Measurements from ENCODE around the gene ZSWIM7. TPM values are rescaled to one million over a fixed set of nuclear protein-coding genes. Genes with fewer than 3 reads are reported as not detected.

Gene ZSWIM7
- total and polyA plus RNA-seq, 7 donors = 29.1 to 78.0 (median 41.2) TPM

- no peaks in the 10 kb centered on the region for H3K36me3 ChIP-seq (ENCODE audit: insufficient read depth in 1 of 2, low read depth in 1 of 2)
- H3K9me3 ChIP-seq = no peaks in the 10 kb centered on the region
- H3K27ac ChIP-seq = no peak overlapping the region
- DNase-seq (no peak), ATAC-seq (no peak)
- no peak for TF ChIP-seq CTCF (IDR thresholded peaks at IDR 0.05)
- intact Hi-C loops (cut with DNase I) = no loop called here
- H3K4me3 ChIP-seq = no peak overlapping the region
- H3K27me3 ChIP-seq (ENCODE audit: insufficient read depth in 3 of 3, low read length in 2 of 3) = no peaks in the 10 kb centered on the region
- H3K4me1 ChIP-seq = no peaks in the 10 kb centered on the region
- WGBS, 3 donors = 73 to 76% (median 75%) methylated on average over 22 of the region's 22 CpGs
These were observed 46.4 kb downstream of the ZSWIM7 start for GRCh38 chr17:15952916-15953790.

DNA sequence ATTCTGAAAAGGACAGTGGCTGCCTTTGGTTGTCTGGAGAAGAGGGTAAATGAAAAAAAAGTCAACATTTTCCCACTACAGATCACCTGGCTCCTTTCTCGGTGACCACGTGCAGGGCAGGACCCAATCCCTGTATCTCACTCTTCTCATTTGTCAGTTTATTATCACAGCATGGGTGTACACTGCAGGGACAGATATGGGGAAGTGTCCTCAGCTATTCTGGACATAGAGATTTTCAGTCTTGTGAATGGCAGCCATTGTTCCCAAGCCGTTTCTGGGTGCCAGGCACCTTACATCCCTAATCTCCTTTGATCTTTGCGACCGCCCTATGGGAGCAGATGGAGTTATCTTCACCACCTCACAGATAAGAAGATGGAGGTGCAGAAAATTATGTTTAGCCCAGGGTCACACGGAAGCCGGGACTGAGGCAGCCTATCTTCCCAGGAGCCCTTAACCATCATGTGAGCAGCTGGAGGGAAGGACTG is 47.4 kb downstream of the ZSWIM7 start:
- intact Hi-C loops (cut with DNase I) = no loop called here
- H3K36me3 ChIP-seq (ENCODE audit: insufficient read depth in 1 of 2, low read depth in 1 of 2) = no peaks in the 10 kb centered on the region
- no peaks in the 10 kb centered on the region for H3K27me3 ChIP-seq (ENCODE audit: insufficient read depth in 3 of 3, low read length in 2 of 3)
- no peak overlapping the region for H3K4me3 ChIP-seq
- no peak for TF ChIP-seq CTCF (IDR thresholded peaks at IDR 0.05)
- no peaks in the 10 kb centered on the region for H3K4me1 ChIP-seq
- DNase-seq (no peak), ATAC-seq (no peak)
- 81 to 87% (median 85%) methylated on average over 7 of the region's 7 CpGs for WGBS, 3 donors
- H3K9me3 ChIP-seq = no peaks in the 10 kb centered on the region
- H3K27ac ChIP-seq = no peak overlapping the region

- Histone ChIP-seq H3K9me3 (no peaks in the 10 kb centered on the region), H3K27me3 (ENCODE audit: insufficient read depth in 3 of 3, low read length in 2 of 3) (no peaks in the 10 kb centered on the region), H3K36me3 (ENCODE audit: insufficient read depth in 1 of 2, low read depth in 1 of 2) (no peaks in the 10 kb centered on the region), H3K4me3 (no peak overlapping the region), H3K27ac (no peak overlapping the region), H3K4me1 (no peaks in the 10 kb centered on the region)
- ATAC-seq = no peak
- no peak for TF ChIP-seq CTCF (IDR thresholded peaks at IDR 0.05)
- WGBS, 3 donors = 88 to 91% (median 89%) methylated on average over 6 of the region's 6 CpGs
- intact Hi-C loops (cut with DNase I) = no loop called here
- DNase-seq = no peak
These were observed 48.0 kb downstream of the ZSWIM7 start for GRCh38 chr17:15951368-15952047.

DNA sequence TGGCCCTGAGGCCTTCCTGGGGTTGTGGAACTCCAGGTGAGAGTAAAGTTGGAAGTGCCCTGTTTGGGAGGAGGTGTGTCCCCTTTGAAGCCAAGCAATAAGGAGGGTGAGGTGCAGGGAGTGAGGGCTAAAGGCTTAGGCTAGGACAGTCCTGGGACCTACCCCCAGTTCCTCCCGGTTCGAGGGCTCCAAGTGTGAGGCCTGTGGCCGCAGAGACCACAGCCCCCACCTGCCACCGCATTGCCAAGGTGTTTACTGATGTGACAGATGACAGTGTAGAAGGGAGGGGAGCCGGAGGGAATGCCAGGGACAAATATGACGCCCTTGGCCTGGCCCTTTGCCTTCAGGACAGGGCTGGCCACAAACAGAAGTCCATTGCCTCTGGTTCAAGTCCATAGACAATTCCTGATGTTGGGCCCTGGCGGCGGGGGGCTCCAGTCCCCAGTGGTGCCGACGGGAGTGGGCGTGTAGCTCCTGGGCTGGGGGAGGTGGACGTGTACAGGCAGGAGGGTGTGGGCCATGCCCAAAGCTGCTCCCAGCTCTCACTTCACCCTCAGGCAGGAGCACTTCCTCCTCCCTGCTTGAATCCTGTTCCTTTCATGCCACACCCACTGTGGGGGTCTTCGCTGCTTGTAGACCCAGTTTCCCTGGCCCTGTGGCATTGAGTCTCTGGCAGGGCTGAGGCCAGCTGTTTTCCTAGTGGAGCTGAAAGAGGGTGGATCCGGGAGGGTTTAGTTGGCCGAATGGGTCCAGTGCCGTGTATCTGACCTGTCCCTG is 51.3 kb downstream of the ZSWIM7 start:
- Histone ChIP-seq H3K9me3 (no peaks in the 10 kb centered on the region), H3K27ac (no peak overlapping the region), H3K4me3 (no peak overlapping the region), H3K36me3 (ENCODE audit: insufficient read depth in 1 of 2, low read depth in 1 of 2) (no peaks in the 10 kb centered on the region), H3K27me3 (ENCODE audit: insufficient read depth in 3 of 3, low read length in 2 of 3) (peaks cover 0 to 30% (median 7%) of the 10 kb centered on the region in 3 donors), H3K4me1 (no peaks in the 10 kb centered on the region)
- ATAC-seq = no peak
- no peak for DNase-seq
- intact Hi-C loops (cut with DNase I) = no loop called here
- no peak for TF ChIP-seq CTCF (IDR thresholded peaks at IDR 0.05)
- 77 to 88% (median 85%) methylated on average over 7 to 16 of the region's 16 CpGs for WGBS, 3 donors
